Transverse colon (tissue), 4 donors: Measurements from ENCODE around the gene PRKCG. TPM values are rescaled to one million over a fixed set of nuclear protein-coding genes. Genes with fewer than 3 reads are reported as not detected.

ENCODE experiments used
- DNase-seq: peaks from one replicate; pipeline ENCODE4 v3.0.0-alpha.2; 2019
- H3K27ac ChIP-seq, 4 donors: fragments of 200-600 bp; sonication (generic); 2 replicates each; pipeline ENCODE4 v1.5.1; 2016 to 2018; ENCODE audit warnings: inconsistent platforms in 4 of 4
- H3K27me3 ChIP-seq: fragments of 200-600 bp; sonication (generic); 2 replicates; pipeline ENCODE4 v1.5.1; 2017; ENCODE audit warnings: inconsistent platforms
- H3K36me3 ChIP-seq, 4 donors: fragments of 200-600 bp; sonication (generic); 2 replicates each; pipeline ENCODE4 v1.5.1; 2017 to 2019; ENCODE audit warnings: inconsistent platforms in 4 of 4
- H3K4me1 ChIP-seq, 4 donors: fragments of 200-600 bp; sonication (generic); 2 replicates each; pipeline ENCODE4 v1.5.1; 2017 to 2020; ENCODE audit warnings: inconsistent platforms in 4 of 4
- H3K4me3 ChIP-seq, 4 donors: fragments of 200-600 bp; sonication (generic); 1 replicate in 1 of 4; 2 replicates in 3 of 4; pipeline versions ENCODE4 v1.5.1 to v1.6.1; 2017 to 2019; ENCODE audit warnings: inconsistent platforms in 4 of 4
- H3K9me3 ChIP-seq, 2 donors: fragments of 200-600 bp; sonication (generic); 2 replicates each; pipeline ENCODE4 v1.5.1; 2017 to 2019; ENCODE audit warnings: inconsistent platforms in 2 of 2
- CTCF ChIP-seq, 5 experiments: fragments of 200-600 bp in 3 of 5; fragments of 450-650 bp in 2 of 5; sonication (generic) in 3 of 5; IDR thresholded peaks; 1 replicate in 2 of 5; 2 replicates in 3 of 5; pipeline ENCODE4 v1.5.1; 2016 to 2017; ENCODE audit warnings: antibody characterized with exemption in 5 of 5, inconsistent platforms in 3 of 5, mild to moderate bottlenecking in 2 of 5, moderate library complexity in 1 of 5
- EP300 ChIP-seq: sonication (generic); formaldehyde crosslinking; IDR thresholded peaks from one replicate; pipeline ENCODE4 v1.6.1; 2017; ENCODE audit warnings: antibody characterized with exemption, low read depth
- POLR2A ChIP-seq: fragments of 450-650 bp; IDR thresholded peaks from one replicate; pipeline ENCODE4 v1.6.1; 2016; ENCODE audit warnings: antibody characterized with exemption, mild to moderate bottlenecking, moderate library complexity
- POLR2AphosphoS5 ChIP-seq, 3 donors: sonication (generic); formaldehyde crosslinking; IDR thresholded peaks; one replicate each; pipeline ENCODE4 v1.6.1; 2016; ENCODE audit warnings: antibody characterized with exemption in 3 of 3
- WGBS, 2 donors: methylation state at CpG; one replicate each; pipeline ENCODE4 v1.1.5; 2018; ENCODE audit warnings: low coverage in 1 of 2; 5-methylcytosine and 5-hydroxymethylcytosine counted together
- in situ Hi-C, 4 donors: fragments of 200-750 bp; cut with MboI; loops; one replicate each; pipeline versions ENCODE4 v1.15.0 to v1.15.1; 2017; ENCODE audit warnings: low sequenced_read_pairs in 3 of 4, low pct_ligation_motif_present in 1 of 4, low pct_unique_long_range_greater_than_20kb in 1 of 4
- intact Hi-C: fragments of 100-400 bp; cut with DNase I; formaldehyde crosslinking; loops from one replicate; pipeline ENCODE4 v1.15.1; 2023; ENCODE audit warnings: low total_unique reads
- total RNA-seq, 4 donors: library from RNA; depleted of rRNA; stranded (reverse); fragments of >200 nt; gene quantifications; one replicate each; pipeline ENCODE4 v1.1.0, GENCODE V29; 2016

PRKCG gene
- total RNA-seq, 4 donors from 2014 or later = 0.32 TPM; not detected in 3

- in situ Hi-C loops (loop anchor here in 1 of 4 donors (10.0 kb wide), 1 partner anchor 60 kb away; no protein-coding TSS in a partner anchor), intact Hi-C loops (no loop called here)
- Histone ChIP-seq H3K4me1 (peaks cover 0 to 12% (median 8%) of the 10 kb centered on the region in 4 donors), H3K4me3 (no peak overlapping the region), H3K9me3 (no peaks in the 10 kb centered on the region), H3K36me3 (no peaks in the 10 kb centered on the region), H3K27me3 (peaks cover 60% of the 10 kb centered on the region), H3K27ac (no peak overlapping the region)
- no peak for TF ChIP-seq POLR2AphosphoS5 (IDR thresholded peaks at IDR 0.05)
- no peak for DNase-seq
- WGBS, 2 donors = 31% methylated on average over 3 of the region's 3 CpGs; no CpG with 5 or more reads in 1 of the 2 donors
Measured at GRCh38 chr19:53904909-53905308, 22.9 kb downstream of the PRKCG start.

GRCh38 chr19:53905787-53906186 lies 23.8 kb downstream of the PRKCG start:
- no peak for DNase-seq
- H3K36me3 ChIP-seq = no peaks in the 10 kb centered on the region
- peaks cover 69% of the 10 kb centered on the region for H3K27me3 ChIP-seq
- no peak overlapping the region for H3K4me3 ChIP-seq
- 72% methylated on average over 1 of the region's 1 CpG; no CpG with 5 or more reads in 1 of the 2 donors for WGBS, 2 donors
- H3K9me3 ChIP-seq = no peaks in the 10 kb centered on the region
- intact Hi-C loops (no loop called here), in situ Hi-C loops (loop anchor here in 1 of 4 donors (10.0 kb wide), 1 partner anchor 61 kb away; no protein-coding TSS in a partner anchor)
- no peak overlapping the region for H3K27ac ChIP-seq
- TF ChIP-seq POLR2A = no peak
- H3K4me1 ChIP-seq = peaks cover 0 to 12% (median 8%) of the 10 kb centered on the region in 4 donors

GRCh38 chr19:53906211-53907192 lies 24.5 kb downstream of the PRKCG start:
- peak; percentile 36 for DNase-seq
- no peak overlapping the region for H3K27ac ChIP-seq
- H3K4me3 ChIP-seq = no peak overlapping the region
- in situ Hi-C loops (loop anchor here in 1 of 4 donors (10.0 kb wide), 1 partner anchor 62 kb away; no protein-coding TSS in a partner anchor), intact Hi-C loops (no loop called here)
- TF ChIP-seq EP300 (no peak), CTCF (IDR thresholded peaks at IDR 0.05) (peak; percentile 65 to 85 (median 82))
- H3K27me3 ChIP-seq = peaks cover 76% of the 10 kb centered on the region
- peaks cover 0 to 12% (median 8%) of the 10 kb centered on the region in 4 donors for H3K4me1 ChIP-seq
- H3K9me3 ChIP-seq = no peaks in the 10 kb centered on the region
- 20 to 24% methylated on average over 4 to 48 of the region's 48 CpGs for WGBS, 2 donors
- H3K36me3 ChIP-seq = no peaks in the 10 kb centered on the region

GRCh38 chr19:53907193-53907581 lies 25.2 kb downstream of the PRKCG start:
- peaks cover 0 to 12% (median 8%) of the 10 kb centered on the region in 4 donors for H3K4me1 ChIP-seq
- H3K9me3 ChIP-seq = no peaks in the 10 kb centered on the region
- H3K27ac ChIP-seq = no peak overlapping the region
- H3K27me3 ChIP-seq = peaks cover 83% of the 10 kb centered on the region
- in situ Hi-C loops (loop anchor here in 1 of 4 donors (10.0 kb wide), 1 partner anchor 62 kb away; no protein-coding TSS in a partner anchor), intact Hi-C loops (no loop called here)
- no peak overlapping the region for H3K4me3 ChIP-seq
- WGBS, 2 donors = 29 to 33% methylated on average over 5 to 14 of the region's 14 CpGs
- no peak for DNase-seq
- TF ChIP-seq EP300 (no peak), CTCF (IDR thresholded peaks at IDR 0.05) (no peak), POLR2A (no peak), POLR2AphosphoS5 (IDR thresholded peaks at IDR 0.05) (no peak)
- no peaks in the 10 kb centered on the region for H3K36me3 ChIP-seq

- TF ChIP-seq POLR2A = no peak
- TF ChIP-seq EP300 = no peak
- no peak for TF ChIP-seq CTCF (IDR thresholded peaks at IDR 0.05)
- no peak for TF ChIP-seq POLR2AphosphoS5 (IDR thresholded peaks at IDR 0.05)
Measured at GRCh38 chr19:53907690-53908089, 25.7 kb downstream of the PRKCG start.

More at GRCh38 chr19:53907690-53908089, 25.7 kb downstream of the PRKCG start:
- Histone ChIP-seq H3K36me3 (no peaks in the 10 kb centered on the region), H3K4me3 (no peak overlapping the region), H3K4me1 (peaks cover 0 to 12% (median 8%) of the 10 kb centered on the region in 4 donors), H3K27ac (no peak overlapping the region), H3K9me3 (no peaks in the 10 kb centered on the region), H3K27me3 (peaks cover 88% of the 10 kb centered on the region)
- in situ Hi-C loops (loop anchor here in 1 of 4 donors (10.0 kb wide), 1 partner anchor 63 kb away; no protein-coding TSS in a partner anchor), intact Hi-C loops (no loop called here)
- no peak for DNase-seq
- 25 to 60% methylated on average over 3 to 17 of the region's 17 CpGs for WGBS, 2 donors
